ENCODE results near the gene UBE2E3.

DNA sequence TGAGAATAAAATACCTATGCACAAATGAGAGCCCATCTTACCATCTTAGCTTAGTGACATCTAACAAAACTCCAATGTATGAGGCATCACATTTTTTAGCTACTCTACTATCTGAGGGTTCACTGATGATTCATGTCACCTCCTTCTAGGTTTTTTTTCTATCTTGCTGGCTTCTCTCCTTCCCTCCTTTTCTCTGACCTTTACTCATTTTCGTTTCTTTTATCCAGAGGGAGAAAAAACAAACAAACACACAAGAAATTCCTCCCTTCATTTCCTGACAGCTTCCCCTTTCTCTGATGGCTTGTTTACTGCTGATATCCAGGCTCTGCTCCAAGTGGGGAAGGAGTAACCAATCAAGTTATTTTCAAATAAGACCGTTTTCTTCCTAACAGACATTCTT lies 115.1 kb downstream of the UBE2E3 start:
- TF ChIP-seq, protein P1, sequence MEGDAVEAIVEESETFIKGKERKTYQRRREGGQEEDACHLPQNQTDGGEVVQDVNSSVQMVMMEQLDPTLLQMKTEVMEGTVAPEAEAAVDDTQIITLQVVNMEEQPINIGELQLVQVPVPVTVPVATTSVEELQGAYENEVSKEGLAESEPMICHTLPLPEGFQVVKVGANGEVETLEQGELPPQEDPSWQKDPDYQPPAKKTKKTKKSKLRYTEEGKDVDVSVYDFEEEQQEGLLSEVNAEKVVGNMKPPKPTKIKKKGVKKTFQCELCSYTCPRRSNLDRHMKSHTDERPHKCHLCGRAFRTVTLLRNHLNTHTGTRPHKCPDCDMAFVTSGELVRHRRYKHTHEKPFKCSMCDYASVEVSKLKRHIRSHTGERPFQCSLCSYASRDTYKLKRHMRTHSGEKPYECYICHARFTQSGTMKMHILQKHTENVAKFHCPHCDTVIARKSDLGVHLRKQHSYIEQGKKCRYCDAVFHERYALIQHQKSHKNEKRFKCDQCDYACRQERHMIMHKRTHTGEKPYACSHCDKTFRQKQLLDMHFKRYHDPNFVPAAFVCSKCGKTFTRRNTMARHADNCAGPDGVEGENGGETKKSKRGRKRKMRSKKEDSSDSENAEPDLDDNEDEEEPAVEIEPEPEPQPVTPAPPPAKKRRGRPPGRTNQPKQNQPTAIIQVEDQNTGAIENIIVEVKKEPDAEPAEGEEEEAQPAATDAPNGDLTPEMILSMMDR (conservative IDR thresholded peaks at IDR 0.05), result no peak
- no peak for TF ChIP-seq ZFX (IDR thresholded peaks at IDR 0.05)

Measured in C4-2B (cell line).